HCT116 (cell line): ENCODE measurements around the gene CRACDL. TPM values are rescaled to one million over a fixed set of nuclear protein-coding genes. Genes with fewer than 3 reads are reported as not detected.

ENCODE experiments used
- ATAC-seq: fragments of 200-7000 bp; cut with Tn5 transposase; 2 replicates; pipeline ENCODE4 v1.9.1; 2020; ENCODE audit warnings: mild to moderate bottlenecking, moderate library complexity
- BruUV-seq: library from RNA; stranded (reverse); fragments of 400-500 nt; replicated peaks from 2 replicates; lab custom pipeline; 2021; lab: Mats Ljungman, UMichigan
- CTCF ChIA-PET: fragments of 300-600 bp; sonication (Branson Sonifier 250); formaldehyde crosslinking; loops from one replicate; lab custom pipeline; 2021; ENCODE audit warnings: antibody characterized with exemption; lab: Charles Lee
- POLR2A ChIA-PET: fragments of 300-600, 350-600 bp; sonication (Branson Sonifier 250); formaldehyde crosslinking; loops from one replicate; lab custom pipeline; 2021; ENCODE audit warnings: antibody characterized with exemption; lab: Charles Lee
- RAD21 ChIA-PET, 2 experiments: fragments of 300-600 bp; sonication (Branson Sonifier 250); formaldehyde crosslinking; loops; one replicate each; lab custom pipeline; 2023; ENCODE audit warnings: low total read pairs in 2 of 2; ENCODE audit not compliant: uncharacterized antibody in 2 of 2, unreplicated experiment in 2 of 2, low non-redundant PET in 1 of 2; lab: Charles Lee
- DNase-seq: peaks from one replicate; pipeline ENCODE4 v3.0.0-alpha.2; 2010; ENCODE audit warnings: low read depth, low spot score
- H2AFZ ChIP-seq: fragments of 200-600 bp; shearing (Covaris generic), sonication (generic); 2 replicates; pipeline ENCODE4 v1.6.1; 2017; ENCODE audit warnings: low read depth, mixed run types, mixed read lengths, antibody characterized with exemption, low read length; ENCODE audit not compliant: poor library complexity, severe bottlenecking
- H3K27ac ChIP-seq: 2 replicates; pipeline ENCODE4 v1.5.1; 2012; ENCODE audit warnings: low read depth, low read length
- H3K27me3 ChIP-seq: fragments of 200-600 bp; sonication (generic); 2 replicates; pipeline ENCODE4 v1.6.1; 2016; ENCODE audit warnings: mixed run types, low read length, mixed read lengths; ENCODE audit not compliant: insufficient read depth
- H3K36me3 ChIP-seq, 2 experiments: fragments of 200-500 bp in 1 of 2; fragments of 200-600 bp in 1 of 2; sonication (Bioruptor generic) in 1 of 2; sonication (generic) in 1 of 2; 2 replicates each; pipeline versions ENCODE4 v1.5.1 to v1.6.1; 2014 to 2016; ENCODE audit warnings: low read length in 2 of 2, inconsistent platforms in 1 of 2, mixed read lengths in 1 of 2, mixed run types in 1 of 2; ENCODE audit not compliant: insufficient read depth in 2 of 2, control insufficient read depth in 1 of 2
- H3K4me1 ChIP-seq, 2 experiments: fragments of 200-600 bp in 1 of 2; sonication (generic) in 1 of 2; 2 replicates each; pipeline versions ENCODE4 v1.5.1 to v1.6.1; 2012 to 2017; ENCODE audit warnings: low read length in 2 of 2, inconsistent platforms in 1 of 2, mild to moderate bottlenecking in 1 of 2, mixed read lengths in 1 of 2, mixed run types in 1 of 2, moderate library complexity in 1 of 2; ENCODE audit not compliant: insufficient read depth in 2 of 2, control insufficient read depth in 1 of 2
- H3K4me2 ChIP-seq: fragments of 200-600 bp; sonication (generic); 2 replicates; pipeline ENCODE4 v1.6.1; 2017; ENCODE audit warnings: mixed run types, low read length, mixed read lengths
- H3K4me3 ChIP-seq, 2 experiments: fragments of 200-600 bp in 1 of 2; sonication (generic) in 1 of 2; replicated peaks in 1 of 2; 2 replicates each; pipeline ENCODE4 v1.5.1; 2011 to 2016; ENCODE audit warnings: low read length in 2 of 2, control low read depth in 1 of 2, low read depth in 1 of 2, mild to moderate bottlenecking in 1 of 2, mixed read lengths in 1 of 2, mixed run types in 1 of 2
- H3K79me2 ChIP-seq: fragments of 200-600 bp; sonication (generic); 2 replicates; pipeline ENCODE4 v1.6.1; 2017; ENCODE audit warnings: mild to moderate bottlenecking, mixed run types, low read length, moderate library complexity, mixed read lengths; ENCODE audit not compliant: insufficient read depth
- H3K9ac ChIP-seq: fragments of 200-600 bp; sonication (generic); 2 replicates; pipeline ENCODE4 v1.6.1; 2016; ENCODE audit warnings: low read length, mixed read lengths
- H3K9me2 ChIP-seq: fragments of 200-600 bp; sonication (generic), shearing (Covaris generic); 2 replicates; pipeline ENCODE4 v1.6.1; 2017; ENCODE audit warnings: mixed run types, mild to moderate bottlenecking, moderate library complexity; ENCODE audit not compliant: insufficient read depth
- H3K9me3 ChIP-seq, 2 experiments: fragments of 200-500 bp in 1 of 2; fragments of 200-600 bp in 1 of 2; sonication (Bioruptor generic) in 1 of 2; sonication (generic) in 1 of 2; 2 replicates each; pipeline ENCODE4 v1.6.1; 2014 to 2017; ENCODE audit warnings: low read length in 2 of 2, mixed read lengths in 2 of 2, inconsistent platforms in 1 of 2, low read depth in 1 of 2, mild to moderate bottlenecking in 1 of 2, mixed run types in 1 of 2, moderate library complexity in 1 of 2; ENCODE audit not compliant: control insufficient read depth in 1 of 2, insufficient read depth in 1 of 2
- H4K20me1 ChIP-seq: fragments of 200-600 bp; sonication (generic), shearing (Covaris generic); 2 replicates; pipeline ENCODE4 v1.6.1; 2017; ENCODE audit warnings: mixed run types, mild to moderate bottlenecking, moderate library complexity; ENCODE audit not compliant: insufficient read depth
- CBX3 ChIP-seq: IDR thresholded peaks from 2 replicates; pipeline ENCODE4 v1.6.1; 2012; ENCODE audit warnings: low read depth
- CEBPB ChIP-seq: IDR thresholded peaks from 2 replicates; pipeline ENCODE4 v1.6.1; 2012; ENCODE audit warnings: low read depth
- ELF1 ChIP-seq: IDR thresholded peaks from 2 replicates; pipeline ENCODE4 v1.6.1; 2012; ENCODE audit warnings: low read depth, borderline replicate concordance
- EZH2phosphoT487 ChIP-seq: fragments of 200-600 bp; IDR thresholded peaks from 2 replicates; pipeline ENCODE4 v1.6.1; 2018; ENCODE audit warnings: antibody characterized with exemption, borderline replicate concordance
- MAX ChIP-seq: IDR thresholded peaks from 2 replicates; pipeline ENCODE4 v1.6.1; 2012
- POLR2A ChIP-seq: IDR thresholded peaks from 2 replicates; pipeline ENCODE4 v1.7.0; 2011; ENCODE audit warnings: borderline replicate concordance; ENCODE audit not compliant: insufficient read depth, insufficient read length; ENCODE audit errors: extremely low read depth
- POLR2AphosphoS5 ChIP-seq: IDR thresholded peaks from 2 replicates; pipeline ENCODE4 v1.6.1; 2011; ENCODE audit warnings: mild to moderate bottlenecking, low read depth, low read length, moderate library complexity
- RAD21 ChIP-seq: IDR thresholded peaks from 2 replicates; pipeline ENCODE4 v1.6.1; 2012; ENCODE audit warnings: low read depth, mild to moderate bottlenecking
- ZFX ChIP-seq: fragments of 450-650 bp; IDR thresholded peaks from 2 replicates; pipeline ENCODE4 v1.6.1; 2017
- ZNF274 ChIP-seq: fragments of 200-500 bp; sonication (Bioruptor generic); IDR thresholded peaks from 2 replicates; pipeline ENCODE4 v1.6.1; 2014; ENCODE audit warnings: mild to moderate bottlenecking, low read depth, low read length, inconsistent platforms
- intact Hi-C: fragments of 100-400 bp; cut with micrococcal nuclease; formaldehyde crosslinking; loops from 2 replicates; pipeline ENCODE4 v1.10.0; 2022
- total RNA-seq: library from RNA; stranded (reverse); gene quantifications from one replicate; pipeline ENCODE4 v1.2.1, GENCODE V29; 2021; ENCODE audit not compliant: unreplicated experiment
- TF ChIP-seq, protein P1 (sequence below): IDR thresholded peaks from 2 replicates; pipeline ENCODE4 v1.6.1; 2011; ENCODE audit warnings: mild to moderate bottlenecking, low read length, moderate library complexity; ENCODE audit not compliant: insufficient replicate concordance; ENCODE audit errors: extremely low read depth

Gene CRACDL
- total RNA-seq, 1 experiment from 2014 or later, result 1.1 TPM

DNA sequence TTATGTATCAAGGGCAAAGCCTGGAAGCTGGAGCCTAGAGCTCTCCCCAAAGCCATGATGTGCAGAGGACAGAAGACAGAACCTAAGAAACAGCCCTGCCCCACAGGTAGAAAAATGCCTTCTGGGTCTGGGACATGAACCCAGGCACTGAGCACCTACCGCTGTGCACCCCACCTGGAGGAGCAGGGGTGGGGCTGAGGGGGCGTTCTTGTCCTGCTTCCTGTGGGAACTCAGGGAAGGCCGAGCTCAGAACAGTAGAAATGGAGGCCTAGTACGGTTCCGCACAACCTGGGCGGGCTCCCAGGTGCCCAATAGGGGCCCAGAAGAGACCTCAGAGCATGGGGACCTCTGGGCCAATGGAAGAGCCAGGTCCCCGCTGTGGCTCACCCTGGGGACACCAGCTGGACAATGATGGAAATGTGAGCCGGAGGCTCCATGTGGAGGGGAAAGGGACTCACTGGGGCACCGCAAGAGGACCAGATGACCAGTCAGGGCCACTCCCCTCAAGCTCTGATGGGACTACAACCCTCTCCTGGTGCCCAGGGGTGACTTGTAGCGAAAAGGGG is 3.2 kb downstream of the CRACDL start:
- Histone ChIP-seq H3K9ac (no peak overlapping the region), H3K27me3 (no peaks in the 10 kb centered on the region), H3K4me1 (peaks cover 6 to 13% of the 10 kb centered on the region in 2 experiments; a peak in 2 of 4 replicates), H3K4me2 (no peak overlapping the region), H3K36me3 (no peaks in the 10 kb centered on the region), H3K9me3 (no peaks in the 10 kb centered on the region), H3K27ac (no peak overlapping the region), H3K4me3 (no peak overlapping the region), H3K79me2 (no peaks in the 10 kb centered on the region), H3K9me2 (no peaks in the 10 kb centered on the region), H2AFZ (no peak overlapping the region), H4K20me1 (no peaks in the 10 kb centered on the region)
- no peak for DNase-seq
- ATAC-seq, result no peak
- CTCF ChIA-PET, result no interaction called here
- RAD21 ChIA-PET, result no interaction called here
- POLR2A ChIA-PET, result no interaction called here
- intact Hi-C loops, result no loop called here
- no TSS peak for BruUV-seq
- TF ChIP-seq ZNF274 (no peak), POLR2A (no peak), CBX3 (no peak), POLR2AphosphoS5 (no peak), MAX (no peak), EZH2phosphoT487 (no peak), ELF1 (no peak), CEBPB (no peak), ZFX (no peak), RAD21 (no peak)
- TF ChIP-seq, protein P1, sequence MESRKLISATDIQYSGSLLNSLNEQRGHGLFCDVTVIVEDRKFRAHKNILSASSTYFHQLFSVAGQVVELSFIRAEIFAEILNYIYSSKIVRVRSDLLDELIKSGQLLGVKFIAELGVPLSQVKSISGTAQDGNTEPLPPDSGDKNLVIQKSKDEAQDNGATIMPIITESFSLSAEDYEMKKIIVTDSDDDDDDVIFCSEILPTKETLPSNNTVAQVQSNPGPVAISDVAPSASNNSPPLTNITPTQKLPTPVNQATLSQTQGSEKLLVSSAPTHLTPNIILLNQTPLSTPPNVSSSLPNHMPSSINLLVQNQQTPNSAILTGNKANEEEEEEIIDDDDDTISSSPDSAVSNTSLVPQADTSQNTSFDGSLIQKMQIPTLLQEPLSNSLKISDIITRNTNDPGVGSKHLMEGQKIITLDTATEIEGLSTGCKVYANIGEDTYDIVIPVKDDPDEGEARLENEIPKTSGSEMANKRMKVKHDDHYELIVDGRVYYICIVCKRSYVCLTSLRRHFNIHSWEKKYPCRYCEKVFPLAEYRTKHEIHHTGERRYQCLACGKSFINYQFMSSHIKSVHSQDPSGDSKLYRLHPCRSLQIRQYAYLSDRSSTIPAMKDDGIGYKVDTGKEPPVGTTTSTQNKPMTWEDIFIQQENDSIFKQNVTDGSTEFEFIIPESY, result no peak
